ENCODE measurements around the gene DNPH1. TPM values are rescaled to one million over a fixed set of nuclear protein-coding genes. Genes with fewer than 3 reads are reported as not detected.

Gene DNPH1
- total and polyA plus RNA-seq, 2 experiments from 2014 or later, result 124 to 136 TPM

- H3K4me1 ChIP-seq (ENCODE audit: insufficient read depth), result peaks cover 6% of the 10 kb centered on the region
- H3K4me3 ChIP-seq, result no peak overlapping the region
- H3K79me2 ChIP-seq, result peaks cover 6% of the 10 kb centered on the region
- H3K9me2 ChIP-seq (replicated peaks; ENCODE audit: insufficient read depth), result no peaks in the 10 kb centered on the region
- no peaks in the 10 kb centered on the region for H3K9me3 ChIP-seq (ENCODE audit: low read depth)
- no peak overlapping the region for H2AFZ ChIP-seq
- no peaks in the 10 kb centered on the region for H4K20me1 ChIP-seq (ENCODE audit: insufficient read depth, poor library complexity, severe bottlenecking)
- no peak for DNase-seq (ENCODE audit: low spot score)
- no peak overlapping the region for H3K4me2 ChIP-seq
- WGBS (ENCODE audit: low lambda C conversion rate, missing lambda C conversion rate), result 92% methylated on average over 5 of the region's 5 CpGs
- H3K36me3 ChIP-seq (replicated peaks; ENCODE audit: insufficient read depth, low read depth), result no peaks in the 10 kb centered on the region
- no peak overlapping the region for H3K27ac ChIP-seq
- H3K27me3 ChIP-seq, result no peaks in the 10 kb centered on the region
- no peak for TF ChIP-seq EZH2phosphoT487 (IDR thresholded peaks at IDR 0.05; ENCODE audit: low read depth, severe bottlenecking, unreplicated experiment)
- TF ChIP-seq CTCF (IDR thresholded peaks at IDR 0.05; ENCODE audit: poor library complexity), result no peak
- TF ChIP-seq EZH2 (IDR thresholded peaks at IDR 0.05; ENCODE audit: borderline replicate concordance), result no peak
These were observed 43.8 kb downstream of the DNPH1 start for GRCh38 chr6:43185391-43185985.

GRCh38 chr6:43184268-43184985 lies 44.9 kb downstream of the DNPH1 start:
- peaks cover 6% of the 10 kb centered on the region for H3K79me2 ChIP-seq
- H3K27ac ChIP-seq, result no peak overlapping the region
- H2AFZ ChIP-seq, result no peak overlapping the region
- H4K20me1 ChIP-seq (ENCODE audit: insufficient read depth, poor library complexity, severe bottlenecking), result no peaks in the 10 kb centered on the region
- no peaks in the 10 kb centered on the region for H3K9me3 ChIP-seq (ENCODE audit: low read depth)
- H3K27me3 ChIP-seq, result no peaks in the 10 kb centered on the region
- H3K4me3 ChIP-seq, result no peak overlapping the region
- H3K9me2 ChIP-seq (replicated peaks; ENCODE audit: insufficient read depth), result no peaks in the 10 kb centered on the region
- H3K4me2 ChIP-seq, result no peak overlapping the region
- no peaks in the 10 kb centered on the region for H3K36me3 ChIP-seq (replicated peaks; ENCODE audit: insufficient read depth, low read depth)
- H3K4me1 ChIP-seq (ENCODE audit: insufficient read depth), result peaks cover 6% of the 10 kb centered on the region
- 94% methylated on average over 21 of the region's 21 CpGs for whole genome bisulfite sequencing (ENCODE audit: low lambda C conversion rate, missing lambda C conversion rate)
- TF ChIP-seq CTCF (IDR thresholded peaks at IDR 0.05; ENCODE audit: poor library complexity) (no peak), EZH2phosphoT487 (IDR thresholded peaks at IDR 0.05; ENCODE audit: low read depth, severe bottlenecking, unreplicated experiment) (no peak), EZH2 (IDR thresholded peaks at IDR 0.05; ENCODE audit: borderline replicate concordance) (no peak)
- DNase-seq (ENCODE audit: low spot score), result no peak

- Histone ChIP-seq H3K4me3 (no peak overlapping the region), H3K9me3 (ENCODE audit: low read depth) (no peaks in the 10 kb centered on the region), H3K27me3 (no peaks in the 10 kb centered on the region), H3K79me2 (peaks cover 6% of the 10 kb centered on the region), H3K27ac (no peak overlapping the region), H3K4me1 (ENCODE audit: insufficient read depth) (peaks cover 6% of the 10 kb centered on the region), H3K9me2 (replicated peaks; ENCODE audit: insufficient read depth) (no peaks in the 10 kb centered on the region), H2AFZ (no peak overlapping the region), H3K4me2 (peak overlapping the region; percentile 94), H3K36me3 (replicated peaks; ENCODE audit: insufficient read depth, low read depth) (no peaks in the 10 kb centered on the region), H4K20me1 (ENCODE audit: insufficient read depth, poor library complexity, severe bottlenecking) (no peaks in the 10 kb centered on the region)
- WGBS (ENCODE audit: low lambda C conversion rate, missing lambda C conversion rate), result 99% methylated on average over 4 of the region's 4 CpGs
- DNase-seq (ENCODE audit: low spot score), result no peak
- TF ChIP-seq EZH2 (IDR thresholded peaks at IDR 0.05; ENCODE audit: borderline replicate concordance) (no peak), EZH2phosphoT487 (IDR thresholded peaks at IDR 0.05; ENCODE audit: low read depth, severe bottlenecking, unreplicated experiment) (no peak), CTCF (IDR thresholded peaks at IDR 0.05; ENCODE audit: poor library complexity) (no peak)
These were observed 45.8 kb downstream of the DNPH1 start for GRCh38 chr6:43183441-43183840.
